D721Med (cell line): ENCODE measurements around the gene UTF1.

Experiments
- DNase-seq: peaks from one replicate; pipeline ENCODE4 v3.0.0; 2011; ENCODE audit warnings: low spot score; ENCODE audit not compliant: insufficient read length
- FAIRE-seq: peaks from 2 replicates; lab custom pipeline; 2011; peaks lifted over from hg19 to GRCh38; lab: Jason Lieb, UNC
- TF ChIP-seq, protein P1 (sequence below): IDR thresholded peaks from 2 replicates; pipeline ENCODE4 v1.5.1; 2012; ENCODE audit warnings: mild to moderate bottlenecking, control low read depth; ENCODE audit not compliant: insufficient read depth; ENCODE audit errors: missing control alignments

The UTF1 gene

DNA sequence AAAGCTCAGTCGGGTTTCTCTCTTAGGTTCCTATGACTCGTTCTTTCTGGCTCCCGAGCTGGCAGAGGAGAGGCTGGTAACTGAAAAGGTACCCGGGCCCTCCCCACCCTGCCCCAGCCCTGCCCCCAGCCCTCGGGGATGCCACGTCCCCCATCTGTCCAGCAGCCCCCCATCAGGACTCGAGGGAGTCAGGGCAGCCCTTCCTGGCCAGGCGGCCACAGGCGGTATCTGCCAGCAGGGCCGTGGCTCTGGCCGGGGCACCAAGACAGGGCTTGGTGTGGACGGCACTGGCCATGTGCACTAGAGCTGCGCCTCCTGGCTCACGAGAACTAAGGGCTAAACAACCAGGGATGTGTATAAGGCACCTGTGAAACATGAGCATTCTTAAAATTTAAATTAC, 40.3 kb upstream of the UTF1 start:
- no peak for FAIRE-seq
- DNase-seq = no peak
- TF ChIP-seq, protein P1, sequence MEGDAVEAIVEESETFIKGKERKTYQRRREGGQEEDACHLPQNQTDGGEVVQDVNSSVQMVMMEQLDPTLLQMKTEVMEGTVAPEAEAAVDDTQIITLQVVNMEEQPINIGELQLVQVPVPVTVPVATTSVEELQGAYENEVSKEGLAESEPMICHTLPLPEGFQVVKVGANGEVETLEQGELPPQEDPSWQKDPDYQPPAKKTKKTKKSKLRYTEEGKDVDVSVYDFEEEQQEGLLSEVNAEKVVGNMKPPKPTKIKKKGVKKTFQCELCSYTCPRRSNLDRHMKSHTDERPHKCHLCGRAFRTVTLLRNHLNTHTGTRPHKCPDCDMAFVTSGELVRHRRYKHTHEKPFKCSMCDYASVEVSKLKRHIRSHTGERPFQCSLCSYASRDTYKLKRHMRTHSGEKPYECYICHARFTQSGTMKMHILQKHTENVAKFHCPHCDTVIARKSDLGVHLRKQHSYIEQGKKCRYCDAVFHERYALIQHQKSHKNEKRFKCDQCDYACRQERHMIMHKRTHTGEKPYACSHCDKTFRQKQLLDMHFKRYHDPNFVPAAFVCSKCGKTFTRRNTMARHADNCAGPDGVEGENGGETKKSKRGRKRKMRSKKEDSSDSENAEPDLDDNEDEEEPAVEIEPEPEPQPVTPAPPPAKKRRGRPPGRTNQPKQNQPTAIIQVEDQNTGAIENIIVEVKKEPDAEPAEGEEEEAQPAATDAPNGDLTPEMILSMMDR = no peak

DNA sequence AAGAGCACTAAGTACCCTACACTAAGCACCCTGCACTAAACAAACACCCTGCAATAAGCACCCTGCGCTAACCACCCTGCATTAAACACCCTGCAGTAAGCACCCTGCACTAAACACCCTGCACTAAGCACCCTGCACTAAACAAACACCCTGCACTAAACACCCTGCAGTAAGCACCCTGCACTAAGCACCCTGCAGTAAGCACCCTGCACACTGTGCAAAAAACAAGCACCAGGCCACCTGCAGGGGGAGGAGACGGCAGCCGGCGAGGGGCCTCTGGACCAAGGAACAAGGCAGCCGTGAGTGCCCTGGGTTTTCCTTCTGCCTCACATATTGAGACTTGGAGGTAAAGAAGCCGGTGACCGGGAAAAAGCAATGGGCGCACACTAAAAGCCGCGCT, 39.8 kb upstream of the UTF1 start:
- DNase-seq = no peak
- no peak for FAIRE-seq
- TF ChIP-seq, protein P1 = no peak

DNA sequence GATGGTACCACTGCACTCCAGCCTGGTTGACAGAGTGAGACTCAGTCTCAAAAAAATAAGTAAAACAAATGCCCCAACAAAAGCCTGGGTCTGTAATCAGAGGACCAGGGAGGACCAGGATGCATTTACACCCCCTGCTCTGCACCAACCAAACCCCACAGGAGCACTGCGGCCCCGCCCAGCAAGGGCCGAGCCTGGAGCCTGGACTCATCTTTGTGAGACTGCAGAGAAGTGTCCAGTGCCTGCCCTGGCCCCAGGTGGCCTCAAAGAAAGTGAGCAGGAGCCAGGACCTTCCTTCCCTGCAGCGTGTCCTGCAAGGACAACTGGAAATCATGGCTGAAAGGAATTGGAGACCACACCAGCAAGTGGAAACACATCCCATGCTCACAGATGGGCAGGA, 38.4 kb upstream of the UTF1 start:
- TF ChIP-seq, protein P1 = no peak
- FAIRE-seq (no peak), DNase-seq (no peak)

DNA sequence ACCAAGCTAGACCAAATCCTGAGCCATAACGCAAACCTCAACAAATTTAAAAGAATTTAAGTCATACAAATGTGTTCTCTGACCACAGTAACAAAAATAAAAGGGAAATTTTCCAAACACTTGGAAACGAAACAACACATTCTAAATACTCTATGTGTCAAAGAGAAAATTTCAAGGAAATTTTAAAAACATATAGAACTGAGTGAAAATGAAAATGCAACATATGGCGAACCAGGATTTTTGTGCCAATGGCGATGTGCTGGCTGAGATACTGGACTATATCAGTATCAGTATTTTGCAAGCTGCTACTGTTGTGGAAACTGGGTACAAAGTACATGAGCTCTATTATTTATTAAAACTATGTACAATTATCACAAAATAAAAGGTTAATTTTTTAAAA, 35.9 kb upstream of the UTF1 start:
- TF ChIP-seq, protein P1 = no peak
- DNase-seq (no peak), FAIRE-seq (no peak)

DNA sequence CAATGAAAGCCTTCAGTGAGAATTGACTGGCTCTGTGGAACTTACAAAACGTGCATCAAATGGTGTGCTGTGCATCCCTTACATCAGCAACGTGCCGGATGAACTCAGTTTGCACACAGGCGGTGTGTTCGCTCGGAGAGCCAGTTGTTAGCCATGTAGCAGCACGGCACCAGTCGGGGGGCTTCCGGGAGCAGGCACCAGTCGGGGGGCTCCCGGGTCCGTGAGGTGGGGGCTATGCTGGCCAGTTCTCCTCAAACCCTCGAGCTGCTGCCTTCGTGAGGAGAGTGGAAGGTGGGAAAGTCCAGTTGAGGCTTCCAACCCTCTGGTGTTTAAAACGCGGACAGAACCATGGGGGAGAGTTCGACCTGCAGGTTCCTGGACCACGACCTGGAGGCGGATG, 34.9 kb upstream of the UTF1 start:
- no peak for FAIRE-seq
- TF ChIP-seq, protein P1 = no peak
- DNase-seq = no peak

DNA sequence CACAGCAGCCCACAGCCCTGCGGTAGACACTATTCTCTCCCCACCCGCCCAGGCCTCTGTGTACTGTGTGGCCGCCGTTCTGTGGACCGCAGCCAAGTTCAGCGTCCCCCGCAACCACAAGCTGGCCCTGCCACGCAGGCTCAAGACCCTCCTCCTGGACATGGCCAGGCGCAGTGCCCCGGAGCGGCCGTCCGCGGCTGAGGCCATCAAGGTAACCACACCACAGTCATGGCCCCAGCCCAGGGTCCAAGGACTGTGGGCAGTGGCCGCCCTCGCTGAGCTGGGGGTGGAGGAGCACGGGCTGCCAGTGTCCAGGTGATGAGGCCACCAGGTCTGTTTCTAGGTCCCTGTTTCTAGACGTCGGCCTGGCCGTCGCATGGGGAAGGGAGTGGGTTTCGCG, 34.4 kb upstream of the UTF1 start:
- TF ChIP-seq, protein P1 = no peak
- DNase-seq = no peak
- no peak for FAIRE-seq

DNA sequence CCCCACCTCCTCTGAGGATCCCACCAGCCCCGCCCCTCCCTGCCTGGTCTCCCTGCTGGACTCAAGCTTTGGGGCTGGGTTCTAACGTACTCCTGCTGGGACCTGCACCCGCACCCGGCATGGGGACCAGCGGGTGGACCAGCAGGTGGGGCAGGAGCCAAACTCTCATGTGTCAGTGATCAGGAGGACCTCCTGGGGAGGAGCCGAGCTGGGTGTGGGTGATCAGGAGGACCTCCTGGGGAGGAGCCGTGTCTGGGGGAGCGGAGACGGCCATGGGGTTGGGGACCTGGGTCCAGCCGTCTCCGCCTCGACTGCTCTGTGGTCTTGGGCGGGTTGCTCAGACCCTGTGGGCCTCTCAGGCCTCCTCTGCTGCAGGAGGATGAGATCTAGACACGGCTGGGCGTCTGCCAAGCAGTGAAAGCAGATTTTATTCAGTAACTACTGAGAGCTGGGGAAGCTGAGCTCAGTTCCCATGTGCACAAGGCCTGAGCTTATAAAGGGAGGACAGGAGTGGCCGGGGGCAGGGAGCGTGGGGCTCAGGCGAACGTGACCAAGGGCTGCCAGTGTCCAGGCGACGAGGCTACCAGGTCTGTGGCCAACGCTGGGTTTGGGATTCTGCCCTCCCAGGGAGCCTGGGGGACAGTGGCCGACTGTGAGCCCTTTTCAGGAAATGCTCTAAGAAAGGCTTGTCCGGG, 33.6 kb upstream of the UTF1 start:
- no peak for FAIRE-seq
- TF ChIP-seq, protein P1 = no peak
- DNase-seq = no peak
